Stimulated activated CD8-positive, alpha-beta memory T cell treated with anti-CD3 and anti-CD28 coated beads, Interleukin-15, amount 100 ng/mL, for 48 hours (primary cell): ENCODE results near the gene VPS9D1.
A peak's percentile ranks its signal among the peaks of the same experiment; 100 is the strongest.
"Not testable (repeated sequence)": the region's sequence is repeated elsewhere in the genome, so short reads cannot be mapped to it uniquely, and the experiment has no call there.

Experiments used
- DNase-seq, 2 donors: peaks; one replicate each; pipeline ENCODE4 v3.0.0-alpha.2; 2020; ENCODE audit warnings: low read depth in 2 of 2

VPS9D1 gene

DNA sequence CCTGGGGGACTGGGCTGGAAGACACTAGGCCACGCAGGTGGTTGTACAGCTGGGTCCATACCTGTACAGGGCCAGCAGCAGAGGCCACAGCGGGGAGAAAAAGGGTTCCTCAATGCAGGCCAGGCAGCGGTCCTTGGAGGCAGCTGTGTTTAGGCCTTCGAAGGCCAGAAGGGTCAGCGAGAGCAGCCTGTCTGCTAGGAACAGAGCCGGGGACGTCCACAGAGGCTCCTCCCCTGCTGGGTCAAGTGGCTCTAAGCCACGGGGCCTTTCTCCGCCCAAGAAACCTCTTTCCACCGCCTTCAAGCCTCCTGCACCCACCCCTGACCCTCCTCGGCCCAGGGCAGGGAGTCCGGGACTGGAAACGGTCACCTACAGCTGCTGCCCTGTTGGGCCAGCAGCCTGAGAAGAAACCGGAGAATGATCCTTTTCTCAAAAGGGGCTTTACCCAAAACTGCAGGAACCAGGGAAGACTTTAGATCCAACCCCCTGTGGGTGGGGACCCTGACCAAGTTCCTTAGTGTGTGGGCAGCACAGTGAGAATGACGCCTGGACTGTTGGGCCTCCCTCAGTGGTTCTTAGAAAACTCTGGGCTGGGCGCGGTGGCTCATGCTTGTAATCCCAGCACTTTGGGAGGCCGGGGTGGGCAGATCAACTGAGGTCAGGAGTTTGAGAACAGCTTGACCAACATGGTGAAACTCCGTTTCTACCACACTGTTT lies 10.8 kb downstream of the VPS9D1 start:
- no peak for DNase-seq

DNA sequence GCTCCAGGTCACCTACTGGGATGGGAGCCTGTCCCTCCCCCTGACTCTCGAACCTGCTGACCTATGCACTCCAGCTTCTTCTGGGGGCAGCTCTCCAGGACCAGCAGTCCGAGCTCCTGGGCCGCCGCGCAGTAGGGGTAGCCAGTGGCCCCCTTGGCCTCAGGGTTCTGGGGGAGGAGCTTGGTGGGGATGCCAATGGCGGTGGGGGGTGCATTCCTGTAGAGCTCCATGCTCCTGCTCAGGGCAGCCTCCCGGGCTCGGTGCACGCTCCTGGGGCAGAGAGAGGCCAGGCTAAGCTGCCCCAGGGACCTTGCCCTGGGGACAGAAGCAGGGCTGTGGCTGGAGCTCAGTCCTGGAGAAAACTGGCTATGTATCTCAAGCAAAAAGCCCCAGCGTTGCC lies 11.5 kb downstream of the VPS9D1 start:
- DNase-seq: no peak

DNA sequence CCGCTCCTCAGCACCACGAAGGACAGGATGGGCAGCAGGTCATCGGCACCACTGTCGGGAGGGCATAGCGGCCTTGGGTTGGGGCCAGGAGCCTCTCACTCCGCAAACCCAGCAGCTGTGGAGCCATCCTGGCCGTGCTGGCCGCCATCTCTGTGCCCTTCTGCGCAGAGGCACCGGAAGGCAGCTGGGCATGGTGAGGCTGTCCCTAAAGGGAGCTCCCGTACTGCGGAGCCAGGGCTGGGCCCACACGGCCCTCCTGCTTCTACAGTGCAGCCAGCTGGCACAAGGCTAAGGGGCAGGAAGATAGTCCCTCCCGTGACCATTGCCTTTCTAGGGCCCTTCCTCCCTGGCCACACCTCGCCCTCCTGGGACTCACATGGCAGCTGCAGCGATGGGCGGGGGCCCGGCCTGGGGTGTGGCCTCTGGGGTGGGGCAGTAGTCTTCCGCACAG lies 12.2 kb downstream of the VPS9D1 start:
- no peak for DNase-seq

DNA sequence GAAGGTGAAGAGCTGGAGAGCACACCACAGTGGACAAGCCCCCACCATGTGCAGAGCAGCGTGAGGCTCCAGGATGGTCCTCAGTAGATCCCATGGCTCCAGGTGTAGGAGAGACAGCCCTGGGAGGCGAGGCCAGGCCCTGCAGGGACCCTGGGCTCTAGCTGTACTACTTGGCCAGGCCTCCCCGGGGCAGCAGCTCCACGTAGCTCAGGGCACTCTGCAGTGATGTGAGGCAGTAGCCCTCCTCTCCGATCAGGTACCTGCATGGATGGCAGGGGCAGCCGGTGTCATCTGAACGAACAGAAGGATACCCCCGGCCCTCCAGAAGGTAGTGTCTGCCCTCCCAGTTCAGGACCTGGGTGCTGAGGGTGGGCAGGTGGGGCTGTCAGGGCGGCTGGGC lies 13.0 kb downstream of the VPS9D1 start:
- DNase-seq: no peak

DNA sequence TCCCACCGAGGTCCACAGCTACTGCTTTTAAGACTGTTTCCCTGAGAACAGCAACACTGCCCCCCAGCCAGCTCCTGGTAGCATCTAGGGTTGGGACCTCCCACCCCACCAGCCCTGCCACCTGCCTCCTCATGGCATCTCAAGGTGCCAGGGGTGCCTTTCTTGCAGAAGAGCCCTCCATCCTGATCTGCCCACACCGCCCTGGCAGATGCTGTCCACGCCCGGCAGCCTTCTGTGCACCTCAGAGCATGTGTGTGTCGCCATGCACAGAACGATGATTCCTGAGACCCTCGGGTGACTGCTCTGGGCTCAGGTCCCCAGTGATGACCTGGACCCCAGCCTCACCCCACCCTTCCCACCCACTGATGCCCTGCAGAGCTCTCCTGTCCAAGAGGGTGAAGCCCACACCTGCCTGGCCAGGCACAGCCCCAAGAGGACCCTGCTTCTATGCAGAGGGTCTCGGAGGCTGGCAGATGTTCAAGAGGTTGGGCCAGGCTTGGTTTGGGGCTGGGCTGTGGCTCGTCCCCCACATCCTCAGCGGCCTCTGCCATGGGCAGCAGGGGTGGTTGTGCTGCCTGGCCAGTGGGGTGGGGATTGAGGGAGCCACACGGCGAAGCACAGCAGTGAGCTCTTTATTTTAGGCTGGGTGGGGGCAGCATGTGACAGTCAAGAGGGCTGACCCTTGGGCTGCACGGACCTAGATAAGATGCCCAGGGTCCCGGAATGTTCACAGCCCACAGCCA lies 14.0 kb downstream of the VPS9D1 start:
- DNase-seq: no peak

DNA sequence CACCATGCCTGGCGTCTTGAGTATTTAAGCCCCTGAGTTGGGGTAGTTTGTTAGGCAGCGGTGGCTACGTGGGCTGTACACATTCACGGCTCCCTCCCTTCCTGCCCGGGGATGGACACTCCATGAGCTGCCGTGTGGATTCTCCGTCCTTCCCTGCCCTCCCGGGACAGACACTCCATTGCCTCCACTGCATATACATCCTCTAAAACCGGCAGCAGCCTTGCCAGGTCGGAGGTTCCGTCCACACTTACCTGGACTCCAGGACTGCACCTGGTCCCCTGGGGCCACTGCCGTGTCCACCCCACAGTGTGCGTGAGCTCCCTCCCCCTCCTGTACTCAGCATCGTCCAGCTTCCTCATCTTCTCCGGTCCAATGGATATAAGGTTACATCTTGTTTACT lies 15.7 kb downstream of the VPS9D1 start:
- no peak for DNase-seq

DNA sequence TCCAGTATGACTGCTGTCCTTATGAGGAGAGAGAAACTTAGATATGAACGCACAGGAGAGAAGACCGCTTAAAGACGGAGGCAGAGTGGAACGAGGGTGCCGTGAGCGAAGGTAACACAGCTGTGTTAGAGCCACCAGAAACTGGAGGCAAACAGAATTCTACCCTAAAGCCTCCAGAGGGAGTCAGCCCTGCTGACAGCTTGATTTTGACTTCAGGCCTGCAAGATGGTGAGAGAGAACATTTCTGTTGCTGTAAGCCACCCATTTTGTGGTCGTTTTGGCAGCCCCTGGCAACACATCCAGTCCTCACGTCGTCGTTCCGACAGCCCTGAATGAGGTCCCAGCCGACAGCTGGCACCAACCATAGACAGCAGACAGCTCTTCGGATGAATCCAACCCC lies 16.4 kb downstream of the VPS9D1 start:
- no peak for DNase-seq

DNA sequence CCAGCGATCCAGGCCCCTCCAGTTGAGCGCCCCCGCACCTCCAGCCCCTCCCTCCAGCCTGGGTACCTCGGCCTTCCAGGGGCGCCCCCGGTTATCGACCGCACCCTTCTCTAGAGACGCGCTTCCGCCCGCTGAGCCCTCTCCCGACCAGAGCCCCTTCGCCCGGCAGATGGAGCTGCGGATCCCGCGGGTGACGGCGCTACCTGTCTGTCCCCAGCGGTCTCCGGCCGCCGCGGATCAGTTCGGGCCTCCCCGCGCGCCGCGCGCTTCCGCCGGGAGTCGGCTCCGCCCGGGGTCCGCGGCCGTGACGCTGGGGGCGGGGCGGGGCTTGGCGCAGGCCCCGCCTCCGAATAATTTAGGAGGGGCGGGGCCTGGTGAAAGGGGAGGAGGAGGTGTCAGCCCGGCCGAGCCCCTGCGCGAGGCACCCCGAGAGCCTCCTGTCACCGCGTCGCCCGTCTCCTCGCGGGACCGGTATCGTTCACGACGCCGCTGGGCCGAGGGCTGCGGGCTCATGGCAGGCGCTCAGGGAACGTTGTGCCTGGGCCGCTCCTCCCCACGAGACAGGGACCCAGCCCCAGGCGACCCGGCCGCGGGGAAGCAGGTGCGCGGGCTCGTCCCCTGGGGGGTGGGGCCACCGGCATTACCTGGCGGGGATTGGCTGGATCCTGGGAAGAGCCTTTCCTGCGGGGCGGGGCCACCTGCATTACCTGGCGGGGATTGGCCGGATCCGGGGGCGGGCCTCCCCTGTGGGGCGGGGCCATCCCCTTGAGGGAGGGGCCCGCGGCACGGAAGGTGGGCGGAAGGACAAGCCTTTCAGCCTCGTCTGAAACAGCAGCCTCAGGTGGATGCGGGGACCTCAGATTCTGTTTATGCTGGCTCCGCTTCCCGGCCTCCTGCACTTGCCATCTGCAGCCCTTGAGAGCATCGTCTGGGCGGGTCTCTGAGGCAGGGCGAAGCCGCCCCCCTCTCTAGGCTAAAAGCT lies 19.0 kb downstream of the VPS9D1 start, which contains the start of gene SPATA2L:
Gene SPATA2L (minus strand): TSS at position 281 of the 982 bp plus-strand sequence. CDS start 473 bp downstream, outside the sequence.
- peak; percentile 92 to 95 for DNase-seq

DNA sequence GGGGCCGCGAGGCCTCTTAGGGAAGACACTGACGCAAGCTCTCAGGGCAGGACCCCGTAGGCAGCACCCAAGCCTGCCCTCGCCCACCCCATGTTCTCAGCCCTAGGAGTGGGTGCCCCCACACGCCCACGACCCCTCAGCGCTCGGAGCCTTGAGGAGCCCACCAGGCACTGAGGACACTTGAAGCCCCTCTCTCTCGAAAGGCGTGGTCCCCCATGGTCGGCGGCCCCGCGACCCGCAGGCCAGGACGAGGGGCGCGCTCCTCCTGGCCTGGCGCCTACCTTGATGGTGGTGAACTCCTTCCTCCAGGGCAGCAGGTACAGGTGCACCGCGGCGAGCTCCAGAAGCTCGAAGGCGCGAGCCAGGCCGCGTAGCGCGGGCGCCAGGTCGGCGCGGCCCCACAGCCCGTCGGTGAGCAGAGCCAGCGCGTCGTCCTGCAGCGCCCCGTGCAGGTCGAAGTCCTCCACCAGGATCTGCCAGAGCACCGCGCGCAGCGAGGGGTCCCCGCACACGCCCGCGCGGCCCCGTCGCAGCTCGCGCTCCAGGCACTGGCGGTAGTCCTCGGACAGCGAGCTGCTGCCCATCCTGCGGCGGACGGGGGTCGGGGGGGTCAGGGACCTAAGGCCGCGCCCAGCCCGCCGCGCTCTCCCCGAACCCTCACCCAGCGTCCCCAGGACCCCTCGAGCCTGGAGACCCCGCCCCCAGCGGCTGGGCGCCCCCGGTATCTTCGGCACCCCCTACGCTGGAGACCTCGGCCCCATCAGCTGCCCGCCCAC lies 19.9 kb downstream of the VPS9D1 start:
- DNase-seq: no peak

DNA sequence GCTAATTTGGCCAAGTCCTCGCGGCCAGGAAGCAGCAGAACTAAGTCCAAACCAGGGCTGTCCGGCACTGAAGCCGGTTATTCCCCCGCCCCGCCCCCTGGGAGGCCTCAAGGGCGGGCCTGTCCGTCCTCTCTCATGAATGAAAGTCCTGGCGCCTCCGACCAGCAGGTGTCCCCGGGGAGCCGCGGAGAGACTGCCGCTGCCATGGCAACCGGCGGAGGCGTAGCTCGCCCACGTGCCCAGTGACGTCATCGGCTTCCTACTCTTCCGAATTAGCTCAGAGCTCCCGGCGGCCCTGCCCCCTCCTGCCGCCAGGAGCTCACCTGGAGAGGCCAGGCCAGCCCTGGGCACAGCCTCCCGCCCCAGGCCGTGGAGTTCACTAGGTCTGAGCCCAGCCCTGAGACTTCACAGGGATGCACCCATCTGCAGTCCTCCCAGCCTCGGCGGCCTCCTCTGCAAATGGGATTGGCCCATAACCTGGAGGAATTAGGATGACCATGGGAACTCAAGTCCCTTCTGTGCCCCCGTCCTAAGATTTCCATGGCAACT lies 20.5 kb downstream of the VPS9D1 start:
- peak; percentile 95 to 96 for DNase-seq

DNA sequence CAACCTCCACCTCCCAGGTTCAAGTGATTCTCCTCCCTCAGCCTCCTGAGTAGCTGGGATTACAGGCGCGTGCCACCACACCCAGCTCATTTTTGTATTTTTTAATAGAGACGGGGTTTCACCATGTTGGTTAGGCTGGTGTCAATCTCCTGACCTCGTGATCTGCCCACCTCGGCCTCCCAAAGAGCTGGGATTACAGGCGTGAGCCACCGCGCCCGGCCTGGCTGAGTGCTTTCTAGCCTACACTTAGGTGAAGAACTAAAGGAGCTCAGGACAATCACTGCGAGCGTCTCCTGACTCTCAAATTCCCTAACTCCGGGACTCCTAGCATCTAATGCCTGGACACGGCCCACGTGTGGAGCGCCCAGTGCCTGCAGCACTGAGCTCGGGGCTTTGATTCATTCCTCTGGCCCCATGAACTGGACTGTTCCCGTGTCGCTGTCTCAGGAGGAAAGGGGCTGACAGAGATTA lies 21.0 kb downstream of the VPS9D1 start:
- not testable (repeated sequence) for DNase-seq

DNA sequence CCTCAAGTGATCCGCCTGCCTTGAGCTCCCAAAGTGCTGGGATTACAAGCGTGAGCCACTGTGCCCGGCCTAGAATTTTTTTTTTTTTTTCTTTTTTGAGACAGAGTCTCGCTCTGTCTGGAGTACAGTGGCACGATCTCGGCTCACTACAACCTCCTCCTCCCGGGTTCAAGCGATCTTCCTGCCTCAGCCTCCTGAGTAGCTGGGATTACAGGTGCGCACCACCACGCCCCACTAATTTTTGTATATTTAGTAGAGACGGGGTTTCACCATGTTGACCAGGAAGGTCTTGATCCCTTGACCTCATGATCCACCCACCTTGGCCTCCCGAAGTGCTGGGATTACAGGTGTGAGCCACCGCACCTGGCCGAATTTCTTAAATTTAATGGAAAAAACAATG lies 22.0 kb downstream of the VPS9D1 start:
- not testable (repeated sequence) for DNase-seq

DNA sequence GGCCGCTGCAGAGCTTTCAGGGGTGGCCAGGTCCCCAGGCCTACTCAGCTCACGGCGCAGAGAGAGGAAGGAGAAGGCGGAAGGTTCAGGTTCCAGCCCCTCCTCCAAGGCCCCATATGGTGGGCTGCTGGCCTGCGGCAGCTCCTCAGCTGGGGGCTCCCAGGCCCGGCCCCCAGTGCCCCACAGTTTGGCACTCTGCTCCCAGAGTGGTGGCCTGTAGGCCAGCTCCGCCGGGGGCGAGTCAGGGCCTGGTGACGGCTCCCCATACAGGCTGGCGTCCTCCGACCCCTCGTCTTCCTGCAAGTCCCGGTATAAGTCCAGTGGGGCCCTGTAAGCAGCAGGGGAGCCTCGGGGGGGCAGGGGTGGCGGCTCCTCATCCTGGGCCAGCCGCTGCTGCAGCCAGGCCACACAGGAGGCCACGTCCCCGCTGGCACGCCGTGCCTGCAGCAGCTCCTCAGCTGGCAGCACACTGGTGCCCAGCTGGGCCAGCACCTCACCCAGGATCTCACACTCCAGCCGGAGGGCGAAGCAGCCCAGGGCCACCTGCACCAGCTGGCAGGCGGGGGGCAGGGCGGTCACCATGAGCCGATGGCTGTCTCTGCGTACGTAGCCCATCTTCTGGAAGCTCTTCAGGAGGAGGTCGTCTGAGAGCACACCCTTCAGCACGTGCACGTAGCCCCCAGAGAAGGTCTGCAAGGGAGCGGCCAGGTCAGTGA lies 22.9 kb downstream of the VPS9D1 start:
- no peak for DNase-seq

DNA sequence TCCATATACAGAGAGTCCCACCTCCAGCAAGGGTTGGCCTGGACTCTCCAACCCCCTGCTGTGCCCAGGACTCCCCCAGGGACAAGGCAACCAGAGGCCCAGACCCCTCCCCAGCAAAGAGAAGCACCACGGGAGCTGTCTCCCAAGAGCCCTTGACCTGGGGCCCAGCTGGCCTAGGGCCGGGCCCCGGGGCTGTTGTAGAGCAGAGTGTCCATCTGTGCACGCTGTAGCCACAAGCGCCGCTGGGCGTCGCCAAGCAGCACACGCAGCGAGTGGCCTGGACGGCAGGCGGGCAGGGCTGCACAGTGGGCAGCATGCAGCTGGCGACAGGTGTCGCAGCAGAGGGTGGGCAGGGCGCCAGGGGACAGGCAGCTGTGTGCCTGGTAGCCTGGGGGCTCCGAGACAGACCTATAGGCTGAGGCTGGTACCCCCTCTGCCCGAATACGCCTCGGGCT lies 23.5 kb downstream of the VPS9D1 start:
- DNase-seq: no peak

DNA sequence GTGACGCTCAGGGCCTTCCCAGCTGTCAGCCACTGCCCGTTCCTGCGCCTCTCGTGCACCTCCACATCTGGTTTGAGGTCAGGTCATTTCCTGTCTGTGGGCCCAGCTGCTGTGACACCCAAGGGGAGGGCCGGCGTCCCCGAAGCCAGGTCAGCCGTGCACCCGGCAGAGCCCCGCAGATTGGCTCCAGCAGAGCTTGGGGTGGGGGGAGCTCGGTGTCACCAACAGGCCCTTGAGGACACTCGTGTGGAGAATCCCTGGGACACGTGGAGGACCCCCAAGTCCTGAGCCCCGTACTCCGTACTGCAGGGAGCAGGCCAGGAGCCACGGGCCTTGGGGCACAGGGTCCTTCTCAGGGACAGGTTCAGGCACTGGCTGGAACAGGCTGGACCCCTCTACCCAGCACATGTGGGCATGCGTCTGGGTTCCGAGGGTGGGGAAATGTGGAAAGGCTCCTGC lies 24.0 kb downstream of the VPS9D1 start:
- DNase-seq: no peak

DNA sequence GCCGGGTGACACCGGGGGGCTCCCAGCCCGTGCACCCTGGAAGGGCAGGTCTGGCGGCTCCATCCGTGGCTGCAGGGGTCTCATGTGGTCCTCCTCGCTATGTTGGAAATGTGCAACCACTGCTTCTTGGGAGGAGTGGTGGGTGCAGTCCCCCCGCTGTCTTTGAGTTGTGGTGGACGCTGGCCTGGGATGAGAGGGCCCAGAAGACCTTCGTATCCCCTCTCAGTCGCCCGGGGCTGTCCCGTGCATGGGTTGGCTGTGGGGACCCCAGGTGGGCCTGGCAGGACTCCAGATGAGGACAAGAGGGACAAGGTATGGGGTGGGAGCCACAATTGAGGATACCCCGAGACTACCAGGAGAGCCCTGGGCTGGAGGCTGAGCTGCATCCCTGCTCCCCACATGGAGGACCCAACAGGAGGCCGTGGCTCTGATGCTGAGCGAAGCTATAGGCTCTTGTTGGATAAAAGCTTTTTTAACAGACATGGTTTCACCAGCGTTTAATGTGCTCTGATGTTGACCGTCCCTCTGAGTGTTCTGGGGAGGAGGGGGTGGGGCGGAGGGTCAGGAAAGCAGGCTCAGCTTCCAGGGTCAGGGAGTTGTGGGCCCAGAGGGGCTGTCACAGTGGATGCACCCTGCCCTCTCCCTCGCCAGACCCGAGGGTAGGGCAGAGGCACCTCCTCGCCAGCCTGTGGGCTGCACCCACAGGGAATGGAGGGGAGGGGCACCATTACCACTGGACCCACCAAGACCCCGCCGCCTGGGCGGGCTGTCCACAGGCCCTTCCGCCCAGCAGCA lies 24.6 kb downstream of the VPS9D1 start:
- DNase-seq: no peak

DNA sequence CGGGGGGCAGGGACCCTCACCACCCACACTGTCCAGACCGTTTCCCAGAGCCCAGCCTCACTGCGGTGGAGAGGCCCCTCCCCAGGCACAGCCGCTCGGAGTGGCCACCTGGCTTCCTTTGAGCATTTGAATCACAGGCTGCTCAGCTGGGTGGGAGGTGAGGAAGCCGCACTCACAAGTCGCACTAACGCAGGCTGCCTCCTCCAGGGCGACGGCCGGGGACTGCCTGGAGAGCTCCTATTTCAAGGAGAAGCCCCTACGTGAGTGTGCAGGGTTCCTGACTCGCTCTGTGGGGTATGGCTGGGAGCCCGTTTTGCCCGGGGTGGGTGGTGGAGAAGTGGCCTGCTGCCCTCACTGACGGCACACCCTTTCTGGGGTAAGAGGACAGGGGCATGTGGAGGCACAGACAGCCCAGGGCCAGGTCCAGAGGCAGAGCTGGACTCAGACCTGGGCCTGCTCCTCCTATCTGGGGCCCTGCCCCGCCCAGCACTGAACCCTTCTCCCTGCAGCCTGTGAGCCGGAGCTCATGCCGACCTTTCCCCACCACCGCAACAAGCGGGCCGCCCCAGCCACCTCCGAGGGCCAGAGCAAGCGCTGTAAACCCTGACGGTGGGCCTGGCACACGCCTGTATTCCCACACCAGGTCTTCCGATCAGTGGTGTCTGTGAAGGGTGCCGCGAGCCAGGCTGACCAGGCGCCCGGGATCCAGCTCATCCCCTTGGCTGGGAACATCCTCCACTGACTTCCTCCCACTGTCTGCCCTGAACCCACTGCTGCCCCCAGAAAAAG lies 25.4 kb downstream of the VPS9D1 start:
- no peak for DNase-seq

DNA sequence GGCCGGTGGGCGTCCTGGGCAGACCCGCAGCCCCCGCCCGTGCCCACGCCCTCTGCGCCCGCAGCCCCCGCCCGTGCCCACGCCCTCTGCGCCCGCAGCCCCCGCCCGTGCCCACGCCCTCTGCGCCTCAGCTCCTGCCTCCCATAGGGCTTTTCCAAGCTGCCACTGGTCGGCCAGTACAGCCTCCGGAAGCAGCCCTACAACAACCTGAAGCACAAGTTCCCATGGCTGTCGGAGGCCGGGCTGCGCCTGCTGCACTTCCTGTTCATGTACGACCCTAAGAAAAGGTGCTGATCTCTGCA lies 26.0 kb downstream of the VPS9D1 start:
- not testable (repeated sequence) for DNase-seq
